SKM-1 treated with dmso at 0.1 percent for 144 hours (cell line): ENCODE results near the gene MTFMT.
"Not testable (repeated sequence)": the region's sequence is repeated elsewhere in the genome, so short reads cannot be mapped to it uniquely, and the experiment has no call there.

ENCODE experiments used
- DNase-seq: peaks from one replicate; lab custom pipeline; 2025; ENCODE audit not compliant: unreplicated experiment; lab: John Stamatoyannopoulos, UW

MTFMT gene

DNA sequence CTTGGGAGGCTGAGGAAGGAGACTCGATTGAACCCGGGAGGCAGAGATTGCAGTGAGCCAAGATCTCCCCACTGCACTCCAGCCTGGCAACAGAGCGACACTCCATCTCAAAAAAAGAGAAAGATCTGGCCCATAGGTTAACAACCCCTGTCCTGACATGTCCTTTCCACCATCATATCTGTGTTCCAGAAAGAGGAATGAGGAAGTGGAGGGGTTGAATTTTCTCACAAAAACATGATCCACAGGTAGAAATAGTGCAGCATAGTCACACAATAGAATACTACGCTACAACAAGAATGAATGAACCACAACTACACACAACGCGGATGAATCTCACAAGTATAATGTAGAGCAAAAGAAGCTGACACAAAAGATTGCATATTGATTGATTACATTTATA, 11.0 kb upstream of the MTFMT start:
- no peak for DNase-seq

DNA sequence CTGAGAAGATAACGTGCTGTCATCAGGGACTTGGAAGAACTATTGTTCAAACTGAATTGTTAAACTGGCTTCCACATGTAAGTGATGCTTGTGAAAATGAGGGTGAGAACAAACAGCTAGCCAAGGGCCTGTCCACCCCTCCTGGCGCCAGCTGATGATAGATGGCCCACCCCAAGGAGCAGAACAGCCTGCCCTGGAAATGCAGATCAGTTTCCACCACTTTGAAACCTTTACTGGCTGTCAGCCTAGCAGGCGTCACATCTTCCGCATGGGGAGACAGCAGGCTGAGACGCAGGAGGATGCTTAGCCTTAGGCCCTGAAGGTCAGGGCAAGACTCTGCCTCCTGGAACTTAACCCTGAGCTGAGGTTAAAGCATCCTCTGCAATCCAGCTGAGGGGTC, 9.4 kb upstream of the MTFMT start:
- no peak for DNase-seq

DNA sequence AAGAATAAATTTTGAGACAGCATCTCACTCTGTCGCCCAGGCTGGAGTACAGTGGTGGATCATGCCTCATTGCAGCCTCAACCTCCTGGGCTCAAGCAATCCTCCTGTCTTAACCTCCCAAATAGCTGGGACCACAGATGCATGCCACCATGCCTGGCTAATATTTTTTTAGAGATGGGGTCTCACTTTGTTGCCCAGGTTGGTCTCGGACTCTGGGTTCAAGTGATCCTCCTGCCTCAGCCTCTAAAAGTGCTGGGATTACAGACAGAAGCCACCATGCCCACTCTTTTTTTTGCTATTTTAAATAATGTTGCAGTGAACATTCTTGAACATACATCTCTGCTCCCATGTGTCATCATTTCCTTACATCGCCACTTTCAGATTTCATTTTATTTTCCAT, 9.0 kb upstream of the MTFMT start:
- DNase-seq, result no peak

DNA sequence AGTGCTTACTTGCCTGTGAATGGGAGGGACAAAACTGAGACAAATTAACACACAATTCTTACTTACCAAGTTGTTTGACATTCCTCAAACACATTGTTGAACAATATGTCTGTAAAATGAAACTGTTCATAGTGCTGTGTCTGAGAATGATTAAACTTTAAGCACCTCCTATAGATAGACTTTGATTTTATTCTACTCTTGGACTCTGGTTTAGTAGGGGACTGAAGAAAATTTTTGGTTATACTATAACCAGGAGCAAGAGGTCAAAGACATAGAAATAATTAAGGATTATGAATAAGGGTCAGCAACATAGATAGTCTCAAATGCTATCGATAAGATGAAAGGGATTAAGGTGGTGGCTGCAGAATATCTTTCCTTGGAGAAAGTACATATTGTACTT, 7.9 kb upstream of the MTFMT start:
- DNase-seq, result no peak

DNA sequence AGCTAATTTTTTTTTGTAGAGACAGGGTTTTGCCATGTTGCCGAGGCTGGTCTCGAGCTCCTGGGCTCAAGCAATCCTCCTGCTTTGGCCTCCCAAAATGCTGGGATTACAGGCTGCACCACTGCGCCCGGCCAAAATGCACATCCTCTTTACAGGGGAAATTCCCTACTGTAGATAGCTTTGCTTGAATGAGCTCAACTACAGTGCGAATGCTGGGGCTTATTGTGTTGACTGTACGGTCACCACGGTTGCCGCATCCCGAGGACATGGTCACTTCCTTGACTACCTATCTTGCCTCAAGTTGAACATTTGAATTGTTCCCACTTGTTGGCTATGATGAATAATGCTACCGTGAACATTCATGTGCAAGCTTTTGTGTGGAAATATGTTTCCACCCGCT, 5.3 kb upstream of the MTFMT start:
- DNase-seq, result no peak

DNA sequence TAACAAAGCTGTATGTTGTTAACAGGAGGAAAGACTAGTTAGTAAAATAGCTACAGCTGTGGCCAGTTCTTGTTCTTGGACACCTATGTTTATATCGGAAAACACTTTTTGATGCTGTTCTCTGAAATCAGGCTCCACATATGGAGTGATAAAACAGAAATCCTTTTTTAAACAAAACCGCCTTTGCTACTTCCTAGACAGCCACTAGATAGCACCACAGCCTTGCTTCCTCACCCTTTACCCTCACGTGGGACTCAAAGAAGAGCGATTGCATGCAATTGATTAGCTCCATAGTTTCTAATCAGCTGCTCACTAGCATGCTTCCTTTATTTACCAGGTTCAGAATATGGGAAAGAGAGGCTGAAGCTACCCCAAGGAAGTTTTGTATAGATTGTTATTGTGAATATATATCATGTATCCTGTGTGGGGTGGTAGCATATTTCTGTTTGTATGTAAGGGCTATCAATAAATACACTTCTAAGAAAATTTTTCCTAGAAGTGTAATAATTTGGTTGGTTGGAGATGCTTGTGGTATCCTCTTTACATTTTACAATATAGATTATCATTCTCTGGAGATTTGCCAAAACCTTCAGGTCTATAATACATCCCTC, 4.3 kb upstream of the MTFMT start:
- DNase-seq, result peak; percentile 45

DNA sequence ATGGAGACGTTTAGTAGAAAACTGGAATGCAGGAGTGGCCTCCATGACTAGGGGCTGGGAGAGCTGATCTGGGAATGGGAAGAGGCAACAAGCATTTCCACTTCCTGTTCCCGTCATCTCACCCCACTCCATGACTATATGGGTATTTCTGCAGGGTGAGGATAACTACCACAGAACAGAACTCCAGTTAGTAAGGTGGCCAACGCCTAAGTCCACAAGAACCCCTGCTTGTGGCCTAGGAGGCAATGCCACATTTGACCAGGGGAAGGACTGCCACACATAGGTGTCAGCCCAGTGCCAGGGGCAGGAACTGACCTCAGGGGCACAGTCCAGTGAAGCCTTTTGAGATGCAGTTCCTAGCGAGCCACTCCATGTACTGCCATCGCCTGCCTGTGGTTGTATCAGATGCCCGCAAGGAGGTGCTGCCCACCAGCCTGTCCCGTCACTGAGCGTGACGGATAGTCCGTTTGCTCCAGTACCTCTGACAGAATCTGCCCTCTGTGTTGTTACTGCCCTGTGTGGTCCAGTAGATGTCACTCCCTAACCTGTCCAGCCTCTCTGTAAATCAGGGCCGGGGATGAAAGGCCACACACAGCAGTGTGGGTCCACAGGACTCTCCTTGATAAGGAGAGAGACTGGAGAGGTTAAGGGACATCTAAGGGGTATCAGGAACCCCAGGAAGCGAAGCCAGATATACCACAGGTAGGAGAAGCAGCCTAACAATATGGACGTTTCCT, 3.5 kb upstream of the MTFMT start:
- DNase-seq, result peak; percentile 73

DNA sequence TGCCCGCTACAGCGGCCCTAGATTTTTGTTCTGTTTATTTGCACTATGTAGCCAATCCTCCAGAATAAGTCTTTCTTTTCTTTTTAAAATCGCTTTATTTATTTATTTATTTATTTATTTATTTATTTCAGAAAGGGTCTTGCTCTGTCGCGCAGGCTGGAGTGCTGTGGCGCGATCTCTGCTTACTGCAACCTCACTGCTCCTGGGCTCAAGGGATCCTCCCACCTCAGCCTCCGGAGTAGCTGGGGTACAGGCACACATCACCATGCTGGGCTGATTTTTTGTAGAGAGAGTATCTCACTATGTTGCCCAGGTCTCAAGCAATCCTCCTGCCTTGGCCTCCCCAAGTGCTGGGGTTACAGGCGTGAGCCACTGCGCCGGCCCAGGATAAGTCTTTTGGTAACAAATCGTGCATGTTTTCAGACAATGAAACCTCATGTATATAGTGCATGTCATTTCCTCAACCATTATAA, 333 bp upstream of the MTFMT start:
- DNase-seq, result no peak

DNA sequence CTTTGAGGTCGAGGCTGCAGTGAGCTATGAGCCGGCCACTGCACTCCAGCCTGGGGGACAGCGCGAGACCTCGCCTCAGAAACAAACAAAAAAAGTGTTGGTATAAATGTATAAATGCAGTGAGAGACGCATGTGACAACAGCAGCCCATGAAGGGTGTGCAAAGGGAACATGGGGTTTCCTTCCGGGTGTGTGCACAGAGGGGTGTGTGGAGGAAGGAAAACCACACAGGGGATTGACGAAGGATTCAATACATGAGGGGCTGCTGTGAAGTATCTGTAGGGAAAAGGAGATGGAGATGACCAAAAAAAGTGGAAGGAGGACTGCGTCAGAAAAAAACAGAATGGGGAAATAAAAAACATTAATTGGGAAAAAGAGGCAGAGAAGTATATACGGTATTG, 1.1 kb downstream of the MTFMT start:
- DNase-seq, result no peak

DNA sequence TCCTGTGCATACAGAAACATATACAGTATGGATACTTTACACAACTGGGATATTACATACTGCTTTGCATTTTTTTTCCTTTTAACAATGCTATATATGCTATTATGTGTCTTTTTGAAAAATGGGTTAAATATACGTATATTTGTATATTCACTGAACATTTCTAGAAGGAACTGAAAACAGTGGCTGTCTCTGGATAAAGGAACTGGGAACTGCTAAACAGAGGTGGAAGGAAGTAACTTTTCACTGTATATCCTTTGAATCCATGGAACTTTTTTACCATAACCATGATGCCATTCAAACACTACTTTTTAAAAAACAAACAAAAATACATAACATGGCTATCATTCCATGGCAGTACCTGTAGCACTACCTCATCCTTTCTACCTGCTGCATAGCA, 1.8 kb downstream of the MTFMT start:
- DNase-seq, result no peak

DNA sequence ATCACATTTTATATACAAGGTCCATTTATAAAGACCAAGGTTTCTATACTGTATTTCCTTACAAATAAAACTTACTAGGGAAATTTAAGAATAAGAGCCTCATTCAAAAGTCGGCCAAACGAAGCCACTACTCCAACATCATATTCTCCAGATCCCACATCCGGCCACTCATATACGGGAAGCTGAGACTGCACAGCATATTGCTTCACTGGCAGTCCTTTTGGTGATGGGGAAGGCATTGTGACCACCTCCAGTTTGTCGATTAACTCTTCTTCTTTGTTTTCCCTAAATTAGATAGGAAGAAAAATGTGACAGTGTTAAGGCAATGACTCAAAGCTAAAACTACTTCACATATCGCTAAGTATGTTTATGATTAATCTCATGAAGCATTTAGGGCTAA, 2.7 kb downstream of the MTFMT start:
- DNase-seq, result no peak

DNA sequence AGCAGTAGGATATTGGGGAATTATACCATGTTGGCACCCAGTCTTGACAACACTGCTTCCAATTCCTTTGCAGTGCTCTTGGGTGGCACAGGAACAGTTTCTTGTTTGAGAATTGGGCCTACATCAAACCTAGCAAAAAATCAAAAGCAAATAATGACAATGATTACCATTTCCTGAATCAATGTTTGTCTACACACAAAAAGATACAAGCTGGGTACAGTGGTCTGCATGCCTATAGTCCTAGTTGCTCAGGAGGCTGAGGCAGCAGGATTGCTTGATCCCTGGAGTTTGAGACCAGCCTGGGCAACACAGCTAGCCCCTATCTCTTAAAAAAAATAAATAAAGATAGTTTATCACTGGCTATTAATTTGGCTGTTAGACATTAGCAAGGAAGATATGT, 8.0 kb downstream of the MTFMT start:
- no peak for DNase-seq

DNA sequence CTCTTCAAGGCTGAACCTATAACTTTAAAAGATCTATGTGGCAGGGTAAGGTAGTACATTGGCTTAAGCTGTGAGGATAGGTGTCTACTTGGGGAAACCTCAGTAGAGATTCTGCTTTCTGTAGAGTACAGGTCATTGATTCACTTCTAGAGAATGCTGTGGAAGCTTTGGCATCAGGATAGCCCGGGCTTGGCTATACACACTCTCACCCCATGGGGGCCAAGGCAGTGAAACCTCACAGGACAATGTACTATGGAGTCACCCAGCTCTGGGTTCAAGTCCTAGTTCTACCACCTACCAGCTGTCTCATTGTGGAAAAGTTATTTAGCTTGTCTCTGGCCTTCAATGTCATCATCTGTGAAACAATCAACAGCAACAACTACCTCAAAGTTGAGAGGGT, 9.0 kb downstream of the MTFMT start:
- DNase-seq, result no peak

DNA sequence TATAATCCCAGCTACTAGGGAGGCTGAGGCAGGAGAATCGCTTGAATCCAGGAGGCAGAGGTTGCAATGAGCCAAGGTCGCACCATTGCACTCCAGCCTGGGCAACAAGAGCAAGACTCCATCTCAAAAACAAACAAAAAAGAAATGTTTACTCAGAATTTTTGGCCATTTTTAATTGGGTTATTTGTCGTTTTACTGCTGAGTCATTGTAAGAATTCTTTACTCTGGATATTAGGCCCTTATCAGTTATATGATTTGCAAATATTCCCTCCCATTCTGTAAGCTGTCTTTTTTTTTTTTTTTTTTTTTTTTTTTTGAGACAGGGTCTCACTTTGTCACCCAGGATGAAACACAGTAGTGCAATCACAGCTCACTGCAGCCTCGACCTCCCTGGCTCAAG, 18.2 kb downstream of the MTFMT start:
- DNase-seq, result not testable (repeated sequence)

DNA sequence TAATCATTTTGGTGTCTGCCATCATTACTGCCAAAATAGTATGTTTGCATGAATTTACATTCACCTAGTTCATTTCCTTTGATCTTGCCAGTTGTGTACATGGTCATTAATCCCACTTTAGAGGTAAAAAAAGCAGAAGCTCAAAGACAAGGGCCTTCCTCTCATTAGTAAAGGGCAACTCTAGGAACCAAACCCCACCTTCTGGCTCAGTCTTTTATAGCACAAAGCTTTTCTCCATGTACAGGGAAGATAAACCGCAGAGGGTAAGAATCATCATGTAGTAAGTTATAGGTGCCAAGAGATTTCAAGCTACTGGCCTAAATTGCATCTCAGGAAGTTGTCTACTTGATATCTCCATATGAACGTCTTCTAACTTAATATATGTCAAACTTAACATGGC, 20.5 kb downstream of the MTFMT start:
- DNase-seq, result peak; percentile 51

DNA sequence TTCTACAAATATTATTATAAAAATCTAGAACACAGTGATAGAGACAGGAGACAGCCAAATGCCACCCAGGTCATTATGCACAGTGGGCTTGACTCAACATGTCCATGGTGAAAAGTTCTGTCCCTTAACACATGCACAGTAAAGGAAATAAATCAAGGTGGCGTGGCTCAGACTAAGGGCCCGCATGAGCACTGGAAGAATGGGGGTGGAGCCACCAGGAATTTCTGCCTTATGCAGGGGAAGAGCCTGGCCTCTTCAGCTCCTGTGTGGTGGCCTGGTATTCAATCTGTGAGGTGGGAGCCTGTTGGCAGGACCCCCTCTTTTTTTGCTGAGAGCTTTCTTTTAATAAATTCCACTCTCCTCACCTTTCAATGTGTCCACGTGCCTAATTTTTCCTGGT, 22.6 kb downstream of the MTFMT start:
- no peak for DNase-seq

DNA sequence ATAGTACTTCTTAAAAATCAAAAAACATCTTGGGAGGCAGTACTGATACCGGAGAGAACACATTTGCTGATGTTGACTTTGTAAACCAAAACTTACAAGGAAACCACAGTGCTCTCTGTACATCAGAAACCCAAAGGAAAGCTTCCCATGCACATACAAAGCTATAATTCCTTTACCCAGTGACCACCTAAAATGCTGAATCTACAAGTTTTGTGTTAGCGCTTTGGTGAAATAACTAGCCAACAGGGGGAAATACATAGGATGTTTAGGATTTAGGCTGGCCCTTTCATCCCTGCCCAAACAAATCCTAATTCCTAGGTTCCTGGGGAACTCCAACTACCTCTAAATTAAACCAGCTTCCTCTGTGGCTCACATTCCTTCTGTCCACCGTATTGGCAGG, 24.4 kb downstream of the MTFMT start:
- no peak for DNase-seq

DNA sequence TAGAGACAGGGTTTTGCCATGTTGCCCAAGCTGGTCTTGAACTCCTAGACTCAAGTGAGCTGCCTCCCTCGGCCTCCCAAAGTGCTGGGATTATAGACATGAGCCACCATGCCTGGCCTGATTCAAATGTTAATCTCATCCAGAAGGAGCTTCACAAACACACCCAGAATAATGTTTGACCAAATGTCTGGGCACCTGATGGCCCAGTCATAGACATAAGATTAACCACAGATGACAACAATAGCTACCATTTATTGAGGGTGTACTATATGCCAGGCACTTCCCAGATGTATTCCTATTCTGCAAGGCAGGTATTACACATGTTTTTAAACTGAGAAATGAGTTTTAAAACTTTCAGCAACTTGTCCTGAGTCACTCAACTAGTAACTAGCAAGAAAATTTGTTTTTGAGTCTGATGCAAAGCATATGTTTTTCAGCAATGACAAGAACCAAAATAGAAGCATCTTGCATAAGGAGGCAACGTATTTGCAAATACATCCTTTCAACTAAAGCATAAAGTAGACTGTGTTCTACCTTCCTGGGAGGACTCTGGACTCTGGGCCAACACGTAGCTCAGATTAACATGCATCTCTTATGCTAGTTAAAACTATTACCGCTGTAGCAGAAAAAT, 31.6 kb downstream of the MTFMT start:
- no peak for DNase-seq

DNA sequence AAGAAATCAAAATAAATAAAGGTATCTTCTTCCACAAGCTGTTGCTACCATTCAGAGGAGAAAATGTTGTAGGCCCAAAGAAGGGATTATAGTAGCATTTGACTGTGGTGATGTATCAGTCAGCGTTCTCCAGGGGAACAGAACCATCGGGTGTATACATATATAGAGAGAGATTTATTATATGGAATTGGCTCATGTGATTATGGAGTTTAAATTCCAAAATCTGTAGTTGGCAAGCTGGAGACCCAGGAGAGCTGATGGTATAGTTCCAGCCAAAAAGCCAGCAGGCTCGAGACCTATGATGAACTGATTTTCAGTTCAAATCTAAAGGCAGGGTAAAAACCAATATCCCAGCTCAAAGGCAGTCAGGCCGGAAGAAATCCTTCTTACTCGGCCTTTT, 32.4 kb downstream of the MTFMT start:
- DNase-seq, result no peak

DNA sequence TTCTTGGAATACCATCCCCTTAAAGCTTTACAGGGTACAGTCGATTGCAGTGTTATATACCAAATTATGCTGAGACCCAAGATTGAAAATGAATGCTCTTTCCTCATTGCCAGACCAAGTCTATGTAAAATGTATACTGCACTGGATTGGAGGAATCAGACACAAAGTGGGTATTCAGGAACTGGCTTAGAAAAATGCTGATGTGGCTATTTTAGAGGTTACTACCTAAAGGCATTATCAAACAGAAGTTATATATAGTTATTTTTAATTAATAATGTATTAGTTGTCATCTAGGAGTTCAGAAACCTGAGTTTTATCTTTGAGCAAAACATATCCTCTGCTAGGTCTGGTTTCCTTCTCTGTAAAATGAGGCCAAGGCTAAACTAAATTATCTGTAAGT, 36.1 kb downstream of the MTFMT start:
- no peak for DNase-seq

DNA sequence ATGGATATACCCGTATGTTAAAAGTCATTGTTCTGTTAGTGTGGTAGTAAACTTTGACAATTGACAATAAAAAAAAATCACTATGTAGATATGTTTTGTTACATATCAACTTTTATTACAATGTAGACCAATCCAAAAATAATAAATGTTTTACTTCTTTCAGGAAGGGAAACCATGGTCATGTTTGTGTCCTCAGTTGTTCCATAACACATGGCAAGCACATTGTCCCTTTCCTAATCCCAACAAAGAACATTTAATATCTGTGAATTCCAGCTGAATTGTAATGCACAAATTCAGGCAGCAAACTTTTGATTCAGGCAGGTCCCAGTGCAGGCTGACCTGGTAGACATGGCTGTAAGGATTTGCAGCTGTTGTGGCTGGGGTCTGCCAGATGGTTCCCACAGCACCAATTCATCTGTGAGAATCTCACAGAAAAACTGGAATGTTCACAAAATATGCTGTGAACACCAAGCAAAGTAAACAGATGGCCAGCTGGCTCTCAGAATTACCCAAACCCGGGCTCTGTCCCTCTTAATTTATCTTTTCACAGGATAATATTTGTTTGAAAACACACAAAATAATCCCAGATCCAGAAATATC, 37.8 kb downstream of the MTFMT start:
- no peak for DNase-seq

DNA sequence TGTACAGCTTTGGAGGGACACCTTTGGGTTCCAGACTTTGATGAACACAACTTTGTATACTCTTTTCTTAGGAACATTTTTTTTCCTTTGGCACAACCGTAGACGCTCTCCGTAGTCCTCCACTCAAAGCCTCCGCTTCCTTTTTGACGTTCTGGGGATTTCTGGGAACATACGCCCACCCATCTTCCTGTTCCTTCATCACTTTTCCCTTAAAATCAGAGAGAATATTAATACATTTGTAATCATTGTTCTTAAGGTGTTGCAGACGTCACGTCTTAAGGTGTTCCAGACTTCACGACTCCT, 39.3 kb downstream of the MTFMT start:
- no peak for DNase-seq
